Glutamatergic neuron (in vitro differentiated cells): ENCODE measurements around the gene PSMG2. TPM values are rescaled to one million over a fixed set of nuclear protein-coding genes. Genes with fewer than 3 reads are reported as not detected.
"Not testable (repeated sequence)": the region's sequence is repeated elsewhere in the genome, so short reads cannot be mapped to it uniquely, and the experiment has no call there.

Source experiments
- DNase-seq: peaks from one replicate; pipeline ENCODE4 v3.0.0; 2022
- H3K27ac Mint-ChIP-seq: one replicate; pipeline ENCODE4 v1.8.0; 2020; ENCODE audit warnings: mild to moderate bottlenecking, mixed read lengths, inconsistent platforms; ENCODE audit not compliant: unreplicated experiment
- H3K27me3 Mint-ChIP-seq: one replicate; pipeline ENCODE4 v1.8.0; 2020; ENCODE audit warnings: mild to moderate bottlenecking, moderate library complexity, mixed read lengths, inconsistent platforms; ENCODE audit not compliant: unreplicated experiment
- H3K36me3 Mint-ChIP-seq: one replicate; pipeline ENCODE4 v1.8.0; 2020; ENCODE audit warnings: mild to moderate bottlenecking, mixed read lengths, inconsistent platforms; ENCODE audit not compliant: unreplicated experiment
- H3K4me1 Mint-ChIP-seq: one replicate; pipeline ENCODE4 v1.8.0; 2020; ENCODE audit warnings: mild to moderate bottlenecking, low read depth, mixed read lengths, inconsistent platforms; ENCODE audit not compliant: unreplicated experiment
- H3K4me3 Mint-ChIP-seq: one replicate; pipeline ENCODE4 v1.8.0; 2020; ENCODE audit warnings: mild to moderate bottlenecking, mixed read lengths, inconsistent platforms; ENCODE audit not compliant: unreplicated experiment
- H3K9me3 Mint-ChIP-seq: one replicate; pipeline ENCODE4 v1.8.0; 2020; ENCODE audit warnings: mild to moderate bottlenecking, moderate library complexity, mixed read lengths, inconsistent platforms; ENCODE audit not compliant: unreplicated experiment
- CTCF ChIP-seq: fragments of 200-600 bp; sonication (generic); IDR thresholded peaks from one replicate; pipeline ENCODE4 v1.5.0; 2021; ENCODE audit not compliant: partially characterized antibody, unreplicated experiment
- total RNA-seq: library from RNA; stranded (reverse); fragmentation: NEBNext Ultra II Directional; extraction: Animal tissue kit (Norgen Biotek cat#: 25700); gene quantifications from one replicate; pipeline ENCODE4 v1.2.1, GENCODE V29; 2021; ENCODE audit not compliant: unreplicated experiment

The PSMG2 gene
- total RNA-seq, 1 donor from 2014 or later: 48.7 TPM

- TF ChIP-seq CTCF: no peak
- DNase-seq: no peak
- Mint-ChIP-seq H3K27me3 (peaks cover 5% of the 10 kb centered on the region), H3K4me3 (no peak overlapping the region), H3K36me3 (no peaks in the 10 kb centered on the region), H3K27ac (peak overlapping the region; percentile 6), H3K9me3 (peaks cover 4% of the 10 kb centered on the region), H3K4me1 (peaks cover 21% of the 10 kb centered on the region)
These were observed 47.4 kb downstream of the PSMG2 start for GRCh38 chr18:12750076-12750714.

- H3K36me3 Mint-ChIP-seq: no peaks in the 10 kb centered on the region
- H3K27me3 Mint-ChIP-seq: peaks cover 5% of the 10 kb centered on the region
- no peak overlapping the region for H3K27ac Mint-ChIP-seq
- TF ChIP-seq CTCF: no peak
- peaks cover 21% of the 10 kb centered on the region for H3K4me1 Mint-ChIP-seq
- H3K4me3 Mint-ChIP-seq: no peak overlapping the region
- peaks cover 4% of the 10 kb centered on the region for H3K9me3 Mint-ChIP-seq
- no peak for DNase-seq
These were observed 48.1 kb downstream of the PSMG2 start for GRCh38 chr18:12750715-12751502.

- H3K27me3 Mint-ChIP-seq: peaks cover 5% of the 10 kb centered on the region
- peak overlapping the region; percentile 42 for H3K4me3 Mint-ChIP-seq
- H3K4me1 Mint-ChIP-seq: peaks cover 21% of the 10 kb centered on the region
- no peaks in the 10 kb centered on the region for H3K36me3 Mint-ChIP-seq
- TF ChIP-seq CTCF: no peak
- no peak for DNase-seq
- H3K9me3 Mint-ChIP-seq: peaks cover 4% of the 10 kb centered on the region
- H3K27ac Mint-ChIP-seq: no peak overlapping the region
These were observed 48.7 kb downstream of the PSMG2 start for GRCh38 chr18:12751503-12751884.

- no peak for DNase-seq
- Mint-ChIP-seq H3K9me3 (peaks cover 4% of the 10 kb centered on the region), H3K4me1 (peaks cover 21% of the 10 kb centered on the region), H3K4me3 (peak overlapping the region; percentile 42), H3K27me3 (peaks cover 5% of the 10 kb centered on the region), H3K36me3 (no peaks in the 10 kb centered on the region), H3K27ac (no peak overlapping the region)
- TF ChIP-seq CTCF: no peak
These were observed 49.0 kb downstream of the PSMG2 start for GRCh38 chr18:12751891-12752290.

GRCh38 chr18:12754511-12754910, 51.7 kb downstream of the PSMG2 start:
- Mint-ChIP-seq H3K4me1 (peaks cover 17% of the 10 kb centered on the region), H3K9me3 (peaks cover 7% of the 10 kb centered on the region), H3K4me3 (no peak overlapping the region), H3K27ac (no peak overlapping the region), H3K27me3 (peaks cover 5% of the 10 kb centered on the region), H3K36me3 (no peaks in the 10 kb centered on the region)
- no peak for DNase-seq
- no peak for TF ChIP-seq CTCF

- not testable (repeated sequence) for H3K27ac Mint-ChIP-seq, H3K4me3 Mint-ChIP-seq, H3K4me1 Mint-ChIP-seq, H3K9me3 Mint-ChIP-seq, H3K36me3 Mint-ChIP-seq, H3K27me3 Mint-ChIP-seq, DNase-seq
These were observed 52.8 kb downstream of the PSMG2 start for GRCh38 chr18:12755606-12756005.

- H3K4me3 Mint-ChIP-seq, H3K36me3 Mint-ChIP-seq, DNase-seq, H3K9me3 Mint-ChIP-seq, H3K27ac Mint-ChIP-seq, H3K27me3 Mint-ChIP-seq, H3K4me1 Mint-ChIP-seq: not testable (repeated sequence)
These were observed 53.9 kb downstream of the PSMG2 start for GRCh38 chr18:12756619-12757239.
